ENCODE data around the gene ANKRD23.

The ANKRD23 gene

GRCh38 chr2:96852667-96853066 lies 8.8 kb upstream of the ANKRD23 start:
- TF ChIP-seq CTCF (IDR thresholded peaks at IDR 0.05; ENCODE audit: low read length) = no peak
- no peak for TF ChIP-seq EZH2 (IDR thresholded peaks at IDR 0.05; ENCODE audit: borderline replicate concordance, low read length)
- Histone ChIP-seq H3K79me2 (ENCODE audit: insufficient read depth, low read length) (no peaks in the 10 kb centered on the region), H3K4me1 (ENCODE audit: insufficient read depth, low read length, severe bottlenecking) (peaks cover 14% of the 10 kb centered on the region)

GRCh38 chr2:96848264-96848663 lies 4.4 kb upstream of the ANKRD23 start:
- Histone ChIP-seq H3K36me3 (ENCODE audit: insufficient read depth, low read length) (peaks cover 49% of the 10 kb centered on the region), H4K20me1 (ENCODE audit: insufficient read depth, low read length) (no peaks in the 10 kb centered on the region), H2AFZ (ENCODE audit: low read length) (no peak overlapping the region), H3K9ac (ENCODE audit: low read length) (no peak overlapping the region), H3K79me2 (ENCODE audit: insufficient read depth, low read length) (no peaks in the 10 kb centered on the region), H3K4me3 (ENCODE audit: low read depth, low read length, poor library complexity, severe bottlenecking) (no peak overlapping the region), H3K27ac (ENCODE audit: low read depth, low read length, poor library complexity, severe bottlenecking) (no peak overlapping the region), H3K4me2 (ENCODE audit: low read length) (no peak overlapping the region), H3F3A (ENCODE audit: insufficient read depth, low read length) (no peaks in the 10 kb centered on the region), H3K27me3 (ENCODE audit: insufficient read depth, low read length) (no peaks in the 10 kb centered on the region), H3K9me2 (ENCODE audit: low read depth, low read length) (no peaks in the 10 kb centered on the region), H3K9me3 (ENCODE audit: low read length) (no peaks in the 10 kb centered on the region), H3K4me1 (ENCODE audit: insufficient read depth, low read length, severe bottlenecking) (no peaks in the 10 kb centered on the region)
- TF ChIP-seq EZH2 (IDR thresholded peaks at IDR 0.05; ENCODE audit: borderline replicate concordance, low read length) (no peak), CTCF (IDR thresholded peaks at IDR 0.05; ENCODE audit: low read length) (no peak)

More at GRCh38 chr2:96852667-96853066, 8.8 kb upstream of the ANKRD23 start:
- H3K9me3 ChIP-seq (ENCODE audit: low read length) = no peaks in the 10 kb centered on the region
- no peak overlapping the region for H3K27ac ChIP-seq (ENCODE audit: low read depth, low read length, poor library complexity, severe bottlenecking)
- H3K9me2 ChIP-seq (ENCODE audit: low read depth, low read length) = no peaks in the 10 kb centered on the region
- no peaks in the 10 kb centered on the region for H3K27me3 ChIP-seq (ENCODE audit: insufficient read depth, low read length)
- no peak overlapping the region for H3K4me3 ChIP-seq (ENCODE audit: low read depth, low read length, poor library complexity, severe bottlenecking)
- H3F3A ChIP-seq (ENCODE audit: insufficient read depth, low read length) = no peaks in the 10 kb centered on the region
- no peaks in the 10 kb centered on the region for H4K20me1 ChIP-seq (ENCODE audit: insufficient read depth, low read length)
- H3K4me2 ChIP-seq (ENCODE audit: low read length) = no peak overlapping the region
- peaks cover 44% of the 10 kb centered on the region for H3K36me3 ChIP-seq (ENCODE audit: insufficient read depth, low read length)
- no peak overlapping the region for H2AFZ ChIP-seq (ENCODE audit: low read length)
- H3K9ac ChIP-seq (ENCODE audit: low read length) = no peak overlapping the region

- Histone ChIP-seq H2AFZ (ENCODE audit: low read length) (no peak overlapping the region), H3K4me3 (ENCODE audit: low read depth, low read length, poor library complexity, severe bottlenecking) (no peak overlapping the region), H3K9me3 (ENCODE audit: low read length) (no peaks in the 10 kb centered on the region), H3K9me2 (ENCODE audit: low read depth, low read length) (no peaks in the 10 kb centered on the region), H3K36me3 (ENCODE audit: insufficient read depth, low read length) (peaks cover 42% of the 10 kb centered on the region), H3K79me2 (ENCODE audit: insufficient read depth, low read length) (no peaks in the 10 kb centered on the region), H3F3A (ENCODE audit: insufficient read depth, low read length) (no peaks in the 10 kb centered on the region), H3K27ac (ENCODE audit: low read depth, low read length, poor library complexity, severe bottlenecking) (no peak overlapping the region), H3K4me2 (ENCODE audit: low read length) (no peak overlapping the region), H3K27me3 (ENCODE audit: insufficient read depth, low read length) (no peaks in the 10 kb centered on the region), H3K4me1 (ENCODE audit: insufficient read depth, low read length, severe bottlenecking) (no peaks in the 10 kb centered on the region), H3K9ac (ENCODE audit: low read length) (no peak overlapping the region), H4K20me1 (ENCODE audit: insufficient read depth, low read length) (no peaks in the 10 kb centered on the region)
- TF ChIP-seq EZH2 (IDR thresholded peaks at IDR 0.05; ENCODE audit: borderline replicate concordance, low read length) (no peak), CTCF (IDR thresholded peaks at IDR 0.05; ENCODE audit: low read length) (no peak)
These were observed 3.8 kb upstream of the ANKRD23 start for GRCh38 chr2:96847586-96847985.

Data from OCI-LY1 (cell line).